Lower lobe of right lung (tissue), 2 donors: Measurements from ENCODE around the gene CELSR3. TPM values are rescaled to one million over a fixed set of nuclear protein-coding genes. Genes with fewer than 3 reads are reported as not detected.

Experiments
- ATAC-seq, 2 donors: fragments of 200-7000 bp; cut with Tn5 transposase; one replicate each; pipeline ENCODE4 v1.9.1; 2020 to 2022; ENCODE audit warnings: mild to moderate bottlenecking in 2 of 2, moderate library complexity in 2 of 2
- DNase-seq: peaks from one replicate; pipeline ENCODE4 v3.0.0-alpha.2; 2020
- H3K27ac ChIP-seq: fragments of 200-600 bp; one replicate; pipeline ENCODE4 v1.8.0; 2022
- H3K27me3 ChIP-seq: fragments of 200-600 bp; one replicate; pipeline ENCODE4 v1.8.0; 2022; ENCODE audit warnings: low read depth
- H3K36me3 ChIP-seq: fragments of 200-600 bp; one replicate; pipeline ENCODE4 v1.8.0; 2022; ENCODE audit warnings: mild to moderate bottlenecking
- H3K4me1 ChIP-seq: fragments of 200-600 bp; one replicate; pipeline ENCODE4 v1.8.0; 2022
- H3K4me3 ChIP-seq: fragments of 200-600 bp; one replicate; pipeline ENCODE4 v1.8.0; 2022; ENCODE audit warnings: mild to moderate bottlenecking
- H3K9me3 ChIP-seq: fragments of 200-600 bp; one replicate; pipeline ENCODE4 v1.8.0; 2022
- CTCF ChIP-seq: fragments of 200-600 bp; IDR thresholded peaks from one replicate; pipeline ENCODE4 v1.8.0; 2022; ENCODE audit warnings: antibody characterized with exemption, mild to moderate bottlenecking
- intact Hi-C: fragments of 100-400 bp; cut with DNase I; formaldehyde crosslinking; loops from one replicate; pipeline ENCODE4 v1.11.0; 2022
- total RNA-seq: library from RNA; stranded (reverse); fragmentation: NEBNext Ultra II Directional; extraction: Animal tissue kit (Norgen Biotek cat#: 25700); gene quantifications from one replicate; pipeline ENCODE4 v1.2.1, GENCODE V29; 2021
- donor health status: DM: no; HTN: yes; CAD: no; lungs with severe emphysema.

CELSR3 gene
- total RNA-seq, 1 donor from 2014 or later, result 1.0 TPM

- intact Hi-C loops, result no loop called here
- Histone ChIP-seq H3K27ac (no peak overlapping the region), H3K4me1 (peaks cover 14% of the 10 kb centered on the region), H3K27me3 (no peaks in the 10 kb centered on the region), H3K4me3 (no peak overlapping the region), H3K36me3 (peaks cover 67% of the 10 kb centered on the region), H3K9me3 (no peaks in the 10 kb centered on the region)
- TF ChIP-seq CTCF, result no peak
- ATAC-seq (no peak), DNase-seq (no peak)
Measured at GRCh38 chr3:48630833-48631232, 31.9 kb downstream of the CELSR3 start.

- H3K27me3 ChIP-seq, result no peaks in the 10 kb centered on the region
- intact Hi-C loops, result no loop called here
- no peak overlapping the region for H3K27ac ChIP-seq
- peaks cover 71% of the 10 kb centered on the region for H3K36me3 ChIP-seq
- DNase-seq, result no peak
- H3K9me3 ChIP-seq, result no peaks in the 10 kb centered on the region
- peaks cover 13% of the 10 kb centered on the region for H3K4me1 ChIP-seq
- no peak overlapping the region for H3K4me3 ChIP-seq
- no peak for TF ChIP-seq CTCF
- ATAC-seq, result no peak
Measured at GRCh38 chr3:48630407-48630806, 32.3 kb downstream of the CELSR3 start.

- Histone ChIP-seq H3K9me3 (no peaks in the 10 kb centered on the region), H3K4me3 (no peak overlapping the region), H3K27me3 (no peaks in the 10 kb centered on the region), H3K27ac (no peak overlapping the region), H3K36me3 (peaks cover 72% of the 10 kb centered on the region), H3K4me1 (peaks cover 13% of the 10 kb centered on the region)
- TF ChIP-seq CTCF, result no peak
- intact Hi-C loops, result no loop called here
- ATAC-seq, result no peak
- DNase-seq, result no peak
Measured at GRCh38 chr3:48629894-48630293, 32.8 kb downstream of the CELSR3 start.

GRCh38 chr3:48628277-48629017, 34.2 kb downstream of the CELSR3 start:
- intact Hi-C loops, result no loop called here
- DNase-seq (no peak), ATAC-seq (no peak)
- Histone ChIP-seq H3K9me3 (no peaks in the 10 kb centered on the region), H3K36me3 (peaks cover 72% of the 10 kb centered on the region), H3K27ac (no peak overlapping the region), H3K27me3 (no peaks in the 10 kb centered on the region), H3K4me1 (no peaks in the 10 kb centered on the region), H3K4me3 (no peak overlapping the region)
- TF ChIP-seq CTCF, result no peak

- Histone ChIP-seq H3K27ac (no peak overlapping the region), H3K36me3 (peaks cover 48% of the 10 kb centered on the region), H3K4me3 (no peak overlapping the region), H3K27me3 (no peaks in the 10 kb centered on the region), H3K9me3 (no peaks in the 10 kb centered on the region), H3K4me1 (no peaks in the 10 kb centered on the region)
- intact Hi-C loops, result no loop called here
- no peak for ATAC-seq
- TF ChIP-seq CTCF, result no peak
- no peak for DNase-seq
Measured at GRCh38 chr3:48625600-48625999, 37.1 kb downstream of the CELSR3 start.
